IMR-90 (cell line): ENCODE results near the gene APOBEC3B. TPM values are rescaled to one million over a fixed set of nuclear protein-coding genes. Genes with fewer than 3 reads are reported as not detected.

Source experiments
- ATAC-seq: fragments of 200-7000 bp; cut with Tn5 transposase; 2 replicates; pipeline ENCODE4 v1.9.1; 2020; ENCODE audit warnings: low read depth, mild to moderate bottlenecking, moderate library complexity
- BruUV-seq: library from RNA; stranded (reverse); fragments of 400-500 nt; replicated peaks from 2 replicates; lab custom pipeline; 2021; lab: Mats Ljungman, UMichigan
- CTCF ChIA-PET: fragments of 300-600 bp; formaldehyde crosslinking; extraction: SDS; loops from one replicate; lab custom pipeline; 2021; ENCODE audit warnings: antibody characterized with exemption; lab: Yijun Ruan, JAX
- POLR2A ChIA-PET: fragments of 300-600 bp; sonication (Branson Sonifier 250); formaldehyde crosslinking; loops from one replicate; lab custom pipeline; 2022; ENCODE audit warnings: antibody characterized with exemption; ENCODE audit not compliant: unreplicated experiment; lab: Charles Lee
- DNase-seq: peaks from one replicate; pipeline ENCODE4 v3.0.0; 2013
- H2AFZ ChIP-seq: replicated peaks from 2 replicates; pipeline ENCODE3; 2013; ENCODE audit warnings: low read length, mild to moderate bottlenecking; ENCODE audit not compliant: poor library complexity
- H2AK5ac ChIP-seq: 2 replicates; pipeline ENCODE4 v1.6.1; 2013; ENCODE audit warnings: low read depth, low read length, inconsistent platforms
- H2AK9ac ChIP-seq: replicated peaks from 2 replicates; pipeline ENCODE3; 2013; ENCODE audit warnings: mild to moderate bottlenecking, low read depth, low read length, moderate library complexity; ENCODE audit not compliant: poor library complexity
- H2BK120ac ChIP-seq: 2 replicates; pipeline ENCODE4 v1.6.1; 2013; ENCODE audit warnings: low read depth, low read length, inconsistent platforms
- H2BK15ac ChIP-seq: 3 replicates; pipeline ENCODE4 v1.6.1; 2013; ENCODE audit warnings: low read depth, low read length, inconsistent platforms
- H2BK20ac ChIP-seq: 2 replicates; pipeline ENCODE4 v1.6.1; 2013; ENCODE audit warnings: low read depth, mild to moderate bottlenecking, inconsistent platforms, low read length, moderate library complexity
- H2BK5ac ChIP-seq: 2 replicates; pipeline ENCODE4 v1.6.1; 2013; ENCODE audit warnings: mild to moderate bottlenecking, low read depth, low read length, inconsistent platforms; ENCODE audit not compliant: poor library complexity, severe bottlenecking
- H3K14ac ChIP-seq: replicated peaks from 2 replicates; pipeline ENCODE4 v1.6.1; 2013; ENCODE audit warnings: low read depth, low read length, inconsistent platforms
- H3K18ac ChIP-seq: 2 replicates; pipeline ENCODE4 v1.6.1; 2013; ENCODE audit warnings: low read depth, low read length, control low read depth
- H3K23ac ChIP-seq: 2 replicates; pipeline ENCODE4 v1.6.1; 2013; ENCODE audit warnings: low read depth, low read length, inconsistent platforms
- H3K27ac ChIP-seq: 2 replicates; pipeline ENCODE4 v1.5.1; 2013; ENCODE audit warnings: mild to moderate bottlenecking, control low read depth, low read length; ENCODE audit not compliant: insufficient read depth
- H3K27me3 ChIP-seq: 2 replicates; pipeline ENCODE4 v1.6.1; 2013; ENCODE audit warnings: low read length; ENCODE audit not compliant: control insufficient read depth, insufficient read depth
- H3K36me3 ChIP-seq: 2 replicates; pipeline ENCODE4 v1.6.1; 2013; ENCODE audit warnings: low read length, mixed read lengths; ENCODE audit not compliant: control insufficient read depth, insufficient read depth
- H3K4ac ChIP-seq: 2 replicates; pipeline ENCODE4 v1.6.1; 2013; ENCODE audit warnings: low read depth, low read length, inconsistent platforms
- H3K4me1 ChIP-seq: 2 replicates; pipeline ENCODE4 v1.6.1; 2013; ENCODE audit warnings: low read length, mixed read lengths; ENCODE audit not compliant: control insufficient read depth, insufficient read depth
- H3K4me2 ChIP-seq: 2 replicates; pipeline ENCODE4 v1.6.1; 2013; ENCODE audit warnings: low read depth, mild to moderate bottlenecking, control low read depth, low read length, moderate library complexity
- H3K4me3 ChIP-seq: 2 replicates; pipeline ENCODE4 v1.5.1; 2013; ENCODE audit warnings: low read depth, mild to moderate bottlenecking, control low read depth, low read length, moderate library complexity; ENCODE audit not compliant: insufficient read depth
- H3K56ac ChIP-seq: 2 replicates; pipeline ENCODE4 v1.6.1; 2013; ENCODE audit warnings: low read length, inconsistent platforms; ENCODE audit not compliant: insufficient read depth; ENCODE audit errors: extremely low read depth
- H3K79me1 ChIP-seq, 2 experiments: 2 replicates each; pipeline ENCODE4 v1.6.1; 2013; ENCODE audit warnings: low read length in 2 of 2, inconsistent platforms in 1 of 2, low read depth in 1 of 2
- H3K9ac ChIP-seq: 2 replicates; pipeline ENCODE4 v1.6.1; 2013; ENCODE audit warnings: low read depth, low read length, control low read depth
- H3K9me1 ChIP-seq: 2 replicates; pipeline ENCODE4 v1.6.1; 2013; ENCODE audit warnings: low read length, inconsistent platforms; ENCODE audit not compliant: insufficient read depth
- H3K9me3 ChIP-seq: 2 replicates; pipeline ENCODE4 v1.6.1; 2013; ENCODE audit warnings: low read length; ENCODE audit not compliant: control insufficient read depth, insufficient read depth
- H4K20me1 ChIP-seq: 2 replicates; pipeline ENCODE4 v1.6.1; 2013; ENCODE audit warnings: low read length, inconsistent platforms; ENCODE audit not compliant: insufficient read depth
- H4K5ac ChIP-seq: 2 replicates; pipeline ENCODE4 v1.6.1; 2013; ENCODE audit warnings: mild to moderate bottlenecking, low read depth, low read length, control low read depth
- H4K8ac ChIP-seq, 2 experiments: 2 replicates each; pipeline ENCODE4 v1.6.1; 2013; ENCODE audit warnings: low read depth in 2 of 2, low read length in 2 of 2, control low read depth in 1 of 2, inconsistent platforms in 1 of 2
- H4K91ac ChIP-seq: 2 replicates; pipeline ENCODE4 v1.6.1; 2013; ENCODE audit warnings: low read depth, low read length, inconsistent platforms; ENCODE audit not compliant: insufficient read depth
- BHLHE40 ChIP-seq: fragments of 150-350 bp; IDR thresholded peaks from 2 replicates; pipeline ENCODE4 v1.6.1; 2016; ENCODE audit warnings: mild to moderate bottlenecking, low read depth, low read length
- CEBPB ChIP-seq: IDR thresholded peaks from 2 replicates; pipeline ENCODE4 v1.6.1; 2012; ENCODE audit warnings: low read depth, low read length, improper control_type of control experiment
- CHD1 ChIP-seq: IDR thresholded peaks from 2 replicates; pipeline ENCODE4 v1.6.1; 2012; ENCODE audit warnings: low read depth, low read length, improper control_type of control experiment
- CTCF ChIP-seq: conservative IDR thresholded peaks from 2 replicates; pipeline ENCODE4 v1.5.1; 2012; ENCODE audit warnings: mild to moderate bottlenecking, low read depth, low read length, improper control_type of control experiment
- FOS ChIP-seq: fragments of 150-350 bp; IDR thresholded peaks from 2 replicates; pipeline ENCODE4 v1.6.1; 2016; ENCODE audit warnings: low read depth, low read length
- MAFK ChIP-seq: IDR thresholded peaks from 2 replicates; pipeline ENCODE4 v1.6.1; 2012; ENCODE audit warnings: low read depth, low read length, improper control_type of control experiment
- MAZ ChIP-seq: IDR thresholded peaks from 2 replicates; pipeline ENCODE4 v1.6.1; 2012; ENCODE audit warnings: low read depth, mild to moderate bottlenecking, low read length, improper control_type of control experiment, moderate library complexity, borderline replicate concordance
- MXI1 ChIP-seq: IDR thresholded peaks from 2 replicates; pipeline ENCODE4 v1.6.1; 2012; ENCODE audit warnings: low read depth, mild to moderate bottlenecking, low read length, moderate library complexity, borderline replicate concordance
- POLR2A ChIP-seq: IDR thresholded peaks from 2 replicates; pipeline ENCODE4 v1.6.1; 2012; ENCODE audit warnings: mild to moderate bottlenecking, low read depth, low read length
- RAD21 ChIP-seq: IDR thresholded peaks from 2 replicates; pipeline ENCODE4 v1.6.1; 2012; ENCODE audit warnings: low read length, improper control_type of control experiment
- RCOR1 ChIP-seq: IDR thresholded peaks from 2 replicates; pipeline ENCODE4 v1.6.1; 2012; ENCODE audit warnings: mild to moderate bottlenecking, low read length, improper control_type of control experiment; ENCODE audit not compliant: insufficient replicate concordance
- RFX5 ChIP-seq: IDR thresholded peaks from 2 replicates; pipeline ENCODE4 v1.8.0; 2012; ENCODE audit warnings: low read depth, mild to moderate bottlenecking, low read length, moderate library complexity
- SMC3 ChIP-seq: fragments of 150-350 bp; IDR thresholded peaks from 2 replicates; pipeline ENCODE4 v1.6.1; 2016; ENCODE audit warnings: low read depth, mild to moderate bottlenecking, antibody characterized with exemption, low read length, moderate library complexity
- WGBS, 2 experiments: methylation state at CpG; one replicate each; pipeline versions ENCODE4 v1.1.5 to v1.1.7; 2013; ENCODE audit warnings: missing lambda C conversion rate in 2 of 2; ENCODE audit not compliant: insufficient read length in 1 of 2; ENCODE audit errors: extremely low coverage in 2 of 2; 5-methylcytosine and 5-hydroxymethylcytosine counted together
- dilution Hi-C: fragments of 300-500 bp; cut with HindIII; formaldehyde crosslinking; loops from one replicate; pipeline ENCODE4 v1.14.3; 2018; ENCODE audit warnings: low sequenced_read_pairs; ENCODE audit not compliant: unreplicated experiment
- in situ Hi-C: fragments of 300-500 bp; cut with MboI; formaldehyde crosslinking; loops from 3 replicates; pipeline ENCODE4 v1.14.3; 2019; ENCODE audit warnings: low sequenced_read_pairs, inconsistent platforms, mixed read lengths
- intact Hi-C: fragments of 100-400 bp; cut with micrococcal nuclease; formaldehyde crosslinking; loops from 2 replicates; pipeline ENCODE4 v1.10.0; 2022
- polyA plus RNA-seq, 3 experiments: library from polyadenylated mRNA; depleted of rRNA; stranded (reverse); fragments of >200 nt; gene quantifications; 2 replicates each; pipeline ENCODE4 v1.2.3, GENCODE V29; 2012; ENCODE audit warnings: low replicate concordance in 1 of 3
- total RNA-seq: library from RNA; depleted of rRNA; stranded (reverse); fragments of >200 nt; gene quantifications from 2 replicates; pipeline ENCODE4 v1.2.3, GENCODE V29; 2012
- TF ChIP-seq, protein P1 (sequence below): fragments of 150-350 bp; IDR thresholded peaks from 2 replicates; pipeline ENCODE4 v1.6.1; 2017; ENCODE audit warnings: mild to moderate bottlenecking, antibody characterized with exemption, low read length, low read depth
- TF ChIP-seq, protein P2 (sequence below): fragments of 150-350 bp; IDR thresholded peaks from 2 replicates; pipeline ENCODE4 v1.6.1; 2016; ENCODE audit warnings: low read depth, mild to moderate bottlenecking, low read length, moderate library complexity, borderline replicate concordance

APOBEC3B gene
- total and polyA plus RNA-seq, 2 of the 4 experiments (the other 2 are of a cell fraction): 17.6 to 34.2 TPM

GRCh38 chr22:38951734-38952133 lies 30.4 kb upstream of the APOBEC3B start:
- no TSS peak for BruUV-seq
- H3K9me1 ChIP-seq: no peaks in the 10 kb centered on the region
- WGBS, 2 experiments: 60% methylated on average over 1 of the region's 2 CpGs; no CpG with 5 or more reads in 1 of the 2 experiments
- no peak overlapping the region for H2BK120ac ChIP-seq
- no peak overlapping the region for H2BK15ac ChIP-seq
- H3K9ac ChIP-seq: no peak overlapping the region
- no peak overlapping the region for H3K14ac ChIP-seq
- CTCF ChIA-PET: no interaction called here
- in situ Hi-C loops: no loop called here
- no peak overlapping the region for H2AK9ac ChIP-seq
- H3K18ac ChIP-seq: no peak overlapping the region
- H3K9me3 ChIP-seq: no peaks in the 10 kb centered on the region
- H3K4ac ChIP-seq: no peak overlapping the region
- H3K4me2 ChIP-seq: no peak overlapping the region
- H3K27me3 ChIP-seq: peaks cover 78% of the 10 kb centered on the region
- H4K91ac ChIP-seq: no peak overlapping the region
- TF ChIP-seq POLR2A (no peak), CHD1 (no peak), FOS (no peak), BHLHE40 (no peak), RCOR1 (no peak), CTCF (no peak), CEBPB (no peak), MXI1 (no peak), RAD21 (no peak), MAFK (no peak), RFX5 (no peak), SMC3 (no peak), MAZ (no peak)
- TF ChIP-seq, protein P1, sequence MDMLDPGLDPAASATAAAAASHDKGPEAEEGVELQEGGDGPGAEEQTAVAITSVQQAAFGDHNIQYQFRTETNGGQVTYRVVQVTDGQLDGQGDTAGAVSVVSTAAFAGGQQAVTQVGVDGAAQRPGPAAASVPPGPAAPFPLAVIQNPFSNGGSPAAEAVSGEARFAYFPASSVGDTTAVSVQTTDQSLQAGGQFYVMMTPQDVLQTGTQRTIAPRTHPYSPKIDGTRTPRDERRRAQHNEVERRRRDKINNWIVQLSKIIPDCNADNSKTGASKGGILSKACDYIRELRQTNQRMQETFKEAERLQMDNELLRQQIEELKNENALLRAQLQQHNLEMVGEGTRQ: no peak
- TF ChIP-seq, protein P2, sequence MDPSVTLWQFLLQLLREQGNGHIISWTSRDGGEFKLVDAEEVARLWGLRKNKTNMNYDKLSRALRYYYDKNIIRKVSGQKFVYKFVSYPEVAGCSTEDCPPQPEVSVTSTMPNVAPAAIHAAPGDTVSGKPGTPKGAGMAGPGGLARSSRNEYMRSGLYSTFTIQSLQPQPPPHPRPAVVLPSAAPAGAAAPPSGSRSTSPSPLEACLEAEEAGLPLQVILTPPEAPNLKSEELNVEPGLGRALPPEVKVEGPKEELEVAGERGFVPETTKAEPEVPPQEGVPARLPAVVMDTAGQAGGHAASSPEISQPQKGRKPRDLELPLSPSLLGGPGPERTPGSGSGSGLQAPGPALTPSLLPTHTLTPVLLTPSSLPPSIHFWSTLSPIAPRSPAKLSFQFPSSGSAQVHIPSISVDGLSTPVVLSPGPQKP: no peak
- no peak overlapping the region for H2AFZ ChIP-seq
- no peak overlapping the region for H2BK20ac ChIP-seq
- H3K23ac ChIP-seq: no peak overlapping the region
- no peak overlapping the region for H4K5ac ChIP-seq
- H3K36me3 ChIP-seq: no peaks in the 10 kb centered on the region
- no peak overlapping the region for H3K4me3 ChIP-seq
- H4K20me1 ChIP-seq: no peaks in the 10 kb centered on the region
- no peak overlapping the region for H4K8ac ChIP-seq
- H3K79me1 ChIP-seq: no peaks in the 10 kb centered on the region
- no peak overlapping the region for H3K56ac ChIP-seq
- H3K27ac ChIP-seq: no peak overlapping the region
- no peak for DNase-seq
- POLR2A ChIA-PET: no interaction called here
- intact Hi-C loops: no loop called here
- H2AK5ac ChIP-seq: no peak overlapping the region
- ATAC-seq: no peak
- no peak overlapping the region for H2BK5ac ChIP-seq
- H3K4me1 ChIP-seq: no peaks in the 10 kb centered on the region
- dilution Hi-C loops: no loop called here
